ENCODE results near the gene PODXL. TPM values are rescaled to one million over a fixed set of nuclear protein-coding genes. Genes with fewer than 3 reads are reported as not detected.

Gene PODXL
- total RNA-seq, 1 donor from 2014 or later, result 37.7 TPM

GRCh38 chr7:131591687-131592319 lies 35.4 kb upstream of the PODXL start:
- H4K20me1 ChIP-seq (ENCODE audit: low read depth), result no peaks in the 10 kb centered on the region
- no peak overlapping the region for H3K27ac ChIP-seq
- peaks cover 10% of the 10 kb centered on the region for H3F3A ChIP-seq (ENCODE audit: low read depth)
- no peak for TF ChIP-seq EZH2phosphoT487 (IDR thresholded peaks at IDR 0.05)
- TF ChIP-seq CTCF (IDR thresholded peaks at IDR 0.05), result no peak
- no peak for TF ChIP-seq EZH2 (IDR thresholded peaks at IDR 0.05)
- peaks cover 4% of the 10 kb centered on the region for H3K27me3 Mint-ChIP-seq (ENCODE audit: insufficient read depth, low read depth)
- H3K79me2 ChIP-seq (ENCODE audit: low read depth), result no peaks in the 10 kb centered on the region
- no peak overlapping the region for H3K4me2 ChIP-seq
- H3K9ac ChIP-seq, result no peak overlapping the region
- peaks cover 7% of the 10 kb centered on the region for H3K4me1 ChIP-seq
- H2AFZ ChIP-seq (replicated peaks), result no peak overlapping the region
- H3K36me3 Mint-ChIP-seq, result no peaks in the 10 kb centered on the region
- H3K4me1 Mint-ChIP-seq, result peaks cover 4% of the 10 kb centered on the region
- no peaks in the 10 kb centered on the region for H3K9me3 Mint-ChIP-seq
- H3K27ac Mint-ChIP-seq, result no peak overlapping the region
- no peak overlapping the region for H3K4me3 Mint-ChIP-seq
- H3K36me3 ChIP-seq, result no peaks in the 10 kb centered on the region
- no peaks in the 10 kb centered on the region for H3K9me3 ChIP-seq (ENCODE audit: low read depth)
- H3K27me3 ChIP-seq, result no peaks in the 10 kb centered on the region
- H3K4me3 ChIP-seq, result no peak overlapping the region
- peak; percentile 43 for DNase-seq (ENCODE audit: low spot score)

DNA sequence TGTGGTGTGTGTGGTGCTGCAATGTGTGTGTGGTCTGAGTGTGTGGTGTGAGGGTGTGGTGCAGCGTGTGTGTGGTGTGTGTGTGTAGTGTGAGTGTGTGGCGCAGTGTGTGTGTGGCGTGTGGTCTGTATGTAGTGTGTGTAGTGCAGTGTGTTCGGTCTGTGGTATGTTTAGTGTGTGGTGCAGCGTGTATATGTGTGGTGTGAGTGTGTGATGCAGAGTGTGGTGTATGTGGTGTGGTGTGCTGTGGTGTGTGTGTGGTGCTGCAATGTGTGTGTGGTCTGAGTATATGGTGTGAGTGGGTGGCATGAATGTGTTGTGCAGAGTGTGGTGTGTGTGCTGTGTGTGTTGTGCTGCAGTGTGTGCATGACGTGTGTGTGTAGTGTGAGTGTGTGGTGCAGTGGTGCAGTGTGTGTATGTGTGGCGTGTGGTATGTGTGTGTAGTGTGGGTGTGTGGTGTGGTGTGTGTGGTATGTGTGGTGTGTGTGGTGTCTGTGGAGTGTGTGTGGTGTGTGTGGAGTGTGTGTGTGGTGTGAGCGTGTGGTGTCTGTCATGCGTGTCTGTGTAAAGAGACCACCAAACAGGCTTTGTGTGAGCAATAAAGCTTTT lies 31.0 kb upstream of the PODXL start:
- Histone ChIP-seq H2AFZ (replicated peaks) (no peak overlapping the region), H3K4me2 (no peak overlapping the region), H3K27ac (no peak overlapping the region), H3K4me3 (no peak overlapping the region), H3F3A (ENCODE audit: low read depth) (peaks cover 10% of the 10 kb centered on the region), H3K27me3 (no peaks in the 10 kb centered on the region), H3K9ac (no peak overlapping the region), H3K9me3 (ENCODE audit: low read depth) (no peaks in the 10 kb centered on the region), H3K79me2 (ENCODE audit: low read depth) (no peaks in the 10 kb centered on the region), H3K4me1 (peaks cover 10% of the 10 kb centered on the region), H3K36me3 (no peaks in the 10 kb centered on the region), H4K20me1 (ENCODE audit: low read depth) (no peaks in the 10 kb centered on the region)
- no peak for DNase-seq (ENCODE audit: low spot score)
- H3K4me3 Mint-ChIP-seq, result no peak overlapping the region
- peaks cover 4% of the 10 kb centered on the region for H3K27me3 Mint-ChIP-seq (ENCODE audit: insufficient read depth, low read depth)
- TF ChIP-seq EZH2phosphoT487 (IDR thresholded peaks at IDR 0.05), result no peak
- TF ChIP-seq EZH2 (IDR thresholded peaks at IDR 0.05), result no peak
- no peak for TF ChIP-seq CTCF (IDR thresholded peaks at IDR 0.05)
- H3K4me1 Mint-ChIP-seq, result no peaks in the 10 kb centered on the region
- no peaks in the 10 kb centered on the region for H3K9me3 Mint-ChIP-seq
- no peaks in the 10 kb centered on the region for H3K36me3 Mint-ChIP-seq
- no peak overlapping the region for H3K27ac Mint-ChIP-seq

DNA sequence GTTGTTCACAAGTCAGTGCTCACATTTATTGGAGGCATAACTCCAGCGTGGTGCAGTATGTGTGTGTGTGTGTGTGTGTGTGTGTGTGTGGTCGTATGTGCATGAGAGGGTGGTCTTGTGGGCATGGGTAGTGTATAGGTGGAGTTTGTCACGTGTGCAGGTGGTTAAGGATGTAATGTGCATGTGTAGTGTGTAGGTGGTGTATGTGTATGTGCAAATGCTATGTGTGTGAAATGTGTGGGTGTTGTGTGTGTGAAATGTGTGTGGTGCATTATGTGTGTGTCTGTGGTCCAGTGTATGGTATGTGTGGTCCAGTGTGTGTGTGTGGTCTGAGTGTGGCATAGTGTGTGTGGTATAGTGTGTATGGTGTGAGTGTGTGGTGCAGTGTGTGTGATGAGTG lies 30.3 kb upstream of the PODXL start:
- no peak for DNase-seq (ENCODE audit: low spot score)
- Histone ChIP-seq H3K27me3 (no peaks in the 10 kb centered on the region), H3K9ac (no peak overlapping the region), H3K4me1 (peaks cover 10% of the 10 kb centered on the region), H3K79me2 (ENCODE audit: low read depth) (no peaks in the 10 kb centered on the region), H3K9me3 (ENCODE audit: low read depth) (no peaks in the 10 kb centered on the region), H3K4me2 (no peak overlapping the region), H2AFZ (replicated peaks) (no peak overlapping the region), H3K36me3 (no peaks in the 10 kb centered on the region), H3F3A (ENCODE audit: low read depth) (peaks cover 7% of the 10 kb centered on the region), H3K4me3 (no peak overlapping the region), H4K20me1 (ENCODE audit: low read depth) (no peaks in the 10 kb centered on the region), H3K27ac (no peak overlapping the region)
- TF ChIP-seq EZH2phosphoT487 (IDR thresholded peaks at IDR 0.05) (no peak), EZH2 (IDR thresholded peaks at IDR 0.05) (no peak), CTCF (IDR thresholded peaks at IDR 0.05) (no peak)
- H3K4me1 Mint-ChIP-seq, result no peaks in the 10 kb centered on the region
- no peaks in the 10 kb centered on the region for H3K36me3 Mint-ChIP-seq
- H3K9me3 Mint-ChIP-seq, result no peaks in the 10 kb centered on the region
- no peak overlapping the region for H3K27ac Mint-ChIP-seq
- no peak overlapping the region for H3K4me3 Mint-ChIP-seq
- peaks cover 4% of the 10 kb centered on the region for H3K27me3 Mint-ChIP-seq (ENCODE audit: insufficient read depth, low read depth)

Measured in neural progenitor cell (in vitro differentiated cells).